Transverse colon (tissue), 4 donors: ENCODE measurements around the gene CCNE1. TPM values are rescaled to one million over a fixed set of nuclear protein-coding genes. Genes with fewer than 3 reads are reported as not detected.

ENCODE experiments used
- DNase-seq: peaks from one replicate; pipeline ENCODE4 v3.0.0-alpha.2; 2019
- H3K27ac ChIP-seq, 4 donors: fragments of 200-600 bp; sonication (generic); 2 replicates each; pipeline ENCODE4 v1.5.1; 2016 to 2018; ENCODE audit warnings: inconsistent platforms in 4 of 4
- H3K27me3 ChIP-seq: fragments of 200-600 bp; sonication (generic); 2 replicates; pipeline ENCODE4 v1.5.1; 2017; ENCODE audit warnings: inconsistent platforms
- H3K36me3 ChIP-seq, 4 donors: fragments of 200-600 bp; sonication (generic); 2 replicates each; pipeline ENCODE4 v1.5.1; 2017 to 2019; ENCODE audit warnings: inconsistent platforms in 4 of 4
- H3K4me1 ChIP-seq, 4 donors: fragments of 200-600 bp; sonication (generic); 2 replicates each; pipeline ENCODE4 v1.5.1; 2017 to 2020; ENCODE audit warnings: inconsistent platforms in 4 of 4
- H3K4me3 ChIP-seq, 4 donors: fragments of 200-600 bp; sonication (generic); 1 replicate in 1 of 4; 2 replicates in 3 of 4; pipeline versions ENCODE4 v1.5.1 to v1.6.1; 2017 to 2019; ENCODE audit warnings: inconsistent platforms in 4 of 4
- H3K9me3 ChIP-seq, 2 donors: fragments of 200-600 bp; sonication (generic); 2 replicates each; pipeline ENCODE4 v1.5.1; 2017 to 2019; ENCODE audit warnings: inconsistent platforms in 2 of 2
- EP300 ChIP-seq: sonication (generic); formaldehyde crosslinking; IDR thresholded peaks from one replicate; pipeline ENCODE4 v1.6.1; 2017; ENCODE audit warnings: antibody characterized with exemption, low read depth
- POLR2A ChIP-seq: fragments of 450-650 bp; IDR thresholded peaks from one replicate; pipeline ENCODE4 v1.6.1; 2016; ENCODE audit warnings: antibody characterized with exemption, mild to moderate bottlenecking, moderate library complexity
- POLR2AphosphoS5 ChIP-seq, 3 donors: sonication (generic); formaldehyde crosslinking; IDR thresholded peaks; one replicate each; pipeline ENCODE4 v1.6.1; 2016; ENCODE audit warnings: antibody characterized with exemption in 3 of 3
- WGBS, 2 donors: methylation state at CpG; one replicate each; pipeline ENCODE4 v1.1.5; 2018; ENCODE audit warnings: low coverage in 1 of 2; 5-methylcytosine and 5-hydroxymethylcytosine counted together
- in situ Hi-C, 4 donors: fragments of 200-750 bp; cut with MboI; loops; one replicate each; pipeline versions ENCODE4 v1.15.0 to v1.15.1; 2017; ENCODE audit warnings: low sequenced_read_pairs in 3 of 4, low pct_ligation_motif_present in 1 of 4, low pct_unique_long_range_greater_than_20kb in 1 of 4
- intact Hi-C: fragments of 100-400 bp; cut with DNase I; formaldehyde crosslinking; loops from one replicate; pipeline ENCODE4 v1.15.1; 2023; ENCODE audit warnings: low total_unique reads
- total RNA-seq, 4 donors: library from RNA; depleted of rRNA; stranded (reverse); fragments of >200 nt; gene quantifications; one replicate each; pipeline ENCODE4 v1.1.0, GENCODE V29; 2016
- TF ChIP-seq, protein P1 (sequence below), 5 experiments: fragments of 200-600 bp in 3 of 5; fragments of 450-650 bp in 2 of 5; sonication (generic) in 3 of 5; IDR thresholded peaks; 1 replicate in 2 of 5; 2 replicates in 3 of 5; pipeline ENCODE4 v1.5.1; 2016 to 2017; ENCODE audit warnings: antibody characterized with exemption in 5 of 5, inconsistent platforms in 3 of 5, mild to moderate bottlenecking in 2 of 5, moderate library complexity in 1 of 5

The CCNE1 gene
- total RNA-seq, 4 donors from 2014 or later: 1.7 to 30.3 (median 5.8) TPM

DNA sequence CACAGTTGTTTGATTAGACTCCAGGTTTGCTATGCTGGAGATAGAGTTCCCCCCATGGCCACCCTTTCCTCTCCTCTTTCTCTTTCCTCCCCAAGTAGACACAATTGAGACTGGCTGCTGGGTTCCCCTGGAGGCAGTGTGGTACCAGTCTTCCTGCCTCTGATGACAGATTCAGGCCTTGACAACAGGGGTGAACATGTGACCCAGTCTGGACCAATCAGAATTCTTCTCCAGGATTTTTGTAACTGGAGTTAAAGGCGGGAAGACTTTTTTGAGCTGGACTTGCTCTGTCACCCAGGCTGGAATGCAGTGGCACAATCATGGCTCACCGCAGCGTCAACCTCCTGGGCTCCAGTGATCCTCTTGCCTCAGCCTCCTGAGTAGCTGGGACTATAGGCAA lies 48.7 kb downstream of the CCNE1 start:
- Histone ChIP-seq H3K27ac (no peak overlapping the region), H3K27me3 (peaks cover 26% of the 10 kb centered on the region), H3K36me3 (no peaks in the 10 kb centered on the region), H3K9me3 (no peaks in the 10 kb centered on the region), H3K4me3 (no peak overlapping the region), H3K4me1 (no peaks in the 10 kb centered on the region)
- TF ChIP-seq POLR2AphosphoS5 (IDR thresholded peaks at IDR 0.05) (no peak), EP300 (no peak), POLR2A (no peak)
- TF ChIP-seq, protein P1, sequence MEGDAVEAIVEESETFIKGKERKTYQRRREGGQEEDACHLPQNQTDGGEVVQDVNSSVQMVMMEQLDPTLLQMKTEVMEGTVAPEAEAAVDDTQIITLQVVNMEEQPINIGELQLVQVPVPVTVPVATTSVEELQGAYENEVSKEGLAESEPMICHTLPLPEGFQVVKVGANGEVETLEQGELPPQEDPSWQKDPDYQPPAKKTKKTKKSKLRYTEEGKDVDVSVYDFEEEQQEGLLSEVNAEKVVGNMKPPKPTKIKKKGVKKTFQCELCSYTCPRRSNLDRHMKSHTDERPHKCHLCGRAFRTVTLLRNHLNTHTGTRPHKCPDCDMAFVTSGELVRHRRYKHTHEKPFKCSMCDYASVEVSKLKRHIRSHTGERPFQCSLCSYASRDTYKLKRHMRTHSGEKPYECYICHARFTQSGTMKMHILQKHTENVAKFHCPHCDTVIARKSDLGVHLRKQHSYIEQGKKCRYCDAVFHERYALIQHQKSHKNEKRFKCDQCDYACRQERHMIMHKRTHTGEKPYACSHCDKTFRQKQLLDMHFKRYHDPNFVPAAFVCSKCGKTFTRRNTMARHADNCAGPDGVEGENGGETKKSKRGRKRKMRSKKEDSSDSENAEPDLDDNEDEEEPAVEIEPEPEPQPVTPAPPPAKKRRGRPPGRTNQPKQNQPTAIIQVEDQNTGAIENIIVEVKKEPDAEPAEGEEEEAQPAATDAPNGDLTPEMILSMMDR (IDR thresholded peaks at IDR 0.05): no peak
- in situ Hi-C loops: loop anchor here in 2 of 4 donors (10.0 to 25.0 kb wide), 2 partner anchors 86 to 98 kb away; no protein-coding TSS in a partner anchor
- intact Hi-C loops: no loop called here
- no peak for DNase-seq
- 81% methylated on average over 3 of the region's 3 CpGs; no CpG with 5 or more reads in 1 of the 2 donors for WGBS, 2 donors

DNA sequence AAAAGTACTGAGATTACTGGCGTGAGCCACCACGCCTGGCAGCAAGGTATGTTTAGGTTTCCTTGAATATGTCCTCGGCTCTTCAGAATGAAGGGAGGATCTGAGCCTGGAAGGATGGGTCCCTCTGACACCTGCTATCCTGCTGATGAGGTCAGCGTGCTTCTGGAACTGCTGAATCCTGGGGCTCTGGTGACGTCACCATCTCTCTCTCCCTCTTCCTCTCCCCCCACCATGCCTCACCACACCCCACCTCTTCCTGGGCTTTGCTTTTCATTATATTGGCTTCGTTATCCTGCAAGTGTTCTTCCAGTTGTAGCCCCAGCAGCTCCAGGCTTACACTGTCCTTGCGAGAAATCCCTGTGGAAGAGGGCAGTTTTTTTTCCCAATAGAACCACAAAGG lies 49.8 kb downstream of the CCNE1 start:
- Histone ChIP-seq H3K4me3 (no peak overlapping the region), H3K36me3 (no peaks in the 10 kb centered on the region), H3K4me1 (no peaks in the 10 kb centered on the region), H3K27ac (no peak overlapping the region), H3K27me3 (peaks cover 26% of the 10 kb centered on the region), H3K9me3 (no peaks in the 10 kb centered on the region)
- in situ Hi-C loops: loop anchor here in 2 of 4 donors (10.0 to 25.0 kb wide), 2 partner anchors 87 to 99 kb away; no protein-coding TSS in a partner anchor
- intact Hi-C loops: no loop called here
- no peak for DNase-seq
- 82 to 90% methylated on average over 2 to 7 of the region's 7 CpGs for WGBS, 2 donors
- no peak for TF ChIP-seq POLR2AphosphoS5 (IDR thresholded peaks at IDR 0.05)
- no peak for TF ChIP-seq EP300
- TF ChIP-seq POLR2A: no peak
- TF ChIP-seq, protein P1 (IDR thresholded peaks at IDR 0.05): no peak

GRCh38 chr19:29866011-29866410 lies 54.2 kb downstream of the CCNE1 start:
- TF ChIP-seq POLR2AphosphoS5 (IDR thresholded peaks at IDR 0.05) (no peak), POLR2A (no peak), EP300 (no peak)
- TF ChIP-seq, protein P1 (IDR thresholded peaks at IDR 0.05): no peak
- H3K27me3 ChIP-seq: peaks cover 21% of the 10 kb centered on the region
- H3K4me1 ChIP-seq: no peaks in the 10 kb centered on the region
- intact Hi-C loops: no loop called here
- 59 to 70% methylated on average over 3 to 5 of the region's 5 CpGs for WGBS, 2 donors
- no peak overlapping the region for H3K27ac ChIP-seq
- no peak overlapping the region for H3K4me3 ChIP-seq
- peaks cover 0 to 8% of the 10 kb centered on the region in 2 donors for H3K9me3 ChIP-seq
- in situ Hi-C loops: loop anchor here in 2 of 4 donors (10.0 to 25.0 kb wide), 2 partner anchors 91 to 104 kb away; no protein-coding TSS in a partner anchor
- no peak for DNase-seq
- H3K36me3 ChIP-seq: no peaks in the 10 kb centered on the region

GRCh38 chr19:29867984-29868383 lies 56.2 kb downstream of the CCNE1 start:
- Histone ChIP-seq H3K4me1 (peaks cover 1 to 4% (median 2%) of the 10 kb centered on the region in 4 donors), H3K36me3 (no peaks in the 10 kb centered on the region), H3K4me3 (no peak overlapping the region), H3K27me3 (peaks cover 31% of the 10 kb centered on the region), H3K27ac (no peak overlapping the region), H3K9me3 (peaks cover 0 to 8% of the 10 kb centered on the region in 2 donors)
- in situ Hi-C loops (loop anchor here in 2 of 4 donors (10.0 to 25.0 kb wide), 2 partner anchors 93 to 106 kb away; no protein-coding TSS in a partner anchor), intact Hi-C loops (no loop called here)
- 69% methylated on average over 1 of the region's 1 CpG; no CpG with 5 or more reads in 1 of the 2 donors for WGBS, 2 donors
- TF ChIP-seq POLR2AphosphoS5 (IDR thresholded peaks at IDR 0.05): no peak
- no peak for TF ChIP-seq POLR2A
- DNase-seq: no peak
